HepG2 (cell line): ENCODE results near the gene ING5. TPM values are rescaled to one million over a fixed set of nuclear protein-coding genes. Genes with fewer than 3 reads are reported as not detected.

ENCODE experiments used
- FOXP4 ChIP-seq: sonication (generic); formaldehyde crosslinking; IDR thresholded peaks from 2 replicates; pipeline ENCODE4 v1.4.0; 2020; ENCODE audit warnings: missing genetic modification reagents
- GATAD1 ChIP-seq: IDR thresholded peaks from 2 replicates; pipeline ENCODE4 v1.6.1; 2016; ENCODE audit warnings: missing genetic modification reagents, missing compliant biosample characterization
- KDM1A ChIP-seq: IDR thresholded peaks from 2 replicates; pipeline ENCODE4 v1.6.1; 2016; ENCODE audit warnings: missing compliant biosample characterization
- NCOA2 ChIP-seq: sonication (generic); formaldehyde crosslinking; IDR thresholded peaks from 2 replicates; pipeline ENCODE4 v1.8.0; 2022; ENCODE audit warnings: inconsistent platforms
- PHF8 ChIP-seq: sonication (generic); formaldehyde crosslinking; IDR thresholded peaks from 2 replicates; pipeline ENCODE4 v1.5.0; 2020; ENCODE audit warnings: missing genetic modification reagents
- SCMH1 ChIP-seq: sonication (generic); formaldehyde crosslinking; IDR thresholded peaks from 2 replicates; pipeline ENCODE4 v1.9.0; 2021; ENCODE audit warnings: missing genetic modification reagents, mild to moderate bottlenecking, borderline replicate concordance
- TEAD3 ChIP-seq: optimal IDR thresholded peaks from 2 replicates; pipeline ENCODE3; 2016; ENCODE audit warnings: borderline replicate concordance
- ZBTB20 ChIP-seq: sonication (generic); formaldehyde crosslinking; IDR thresholded peaks from 2 replicates; pipeline ENCODE4 v1.8.1; 2023; ENCODE audit warnings: missing genetic modification reagents, low read depth, mild to moderate bottlenecking, borderline replicate concordance
- ZNF143 ChIP-seq: sonication (generic); formaldehyde crosslinking; IDR thresholded peaks from 2 replicates; pipeline ENCODE4 v1.4.0; 2020; ENCODE audit warnings: missing genetic modification reagents
- ZNF160 ChIP-seq: sonication (generic); formaldehyde crosslinking; IDR thresholded peaks from 2 replicates; pipeline ENCODE4 v1.8.0; 2022; ENCODE audit warnings: mild to moderate bottlenecking, inconsistent platforms, missing genetic modification reagents
- ZNF280B ChIP-seq: sonication (generic); formaldehyde crosslinking; IDR thresholded peaks from 2 replicates; pipeline ENCODE4 v1.5.0; 2020; ENCODE audit warnings: missing genetic modification reagents, mild to moderate bottlenecking, borderline replicate concordance
- ZNF44 ChIP-seq: sonication (generic); formaldehyde crosslinking; IDR thresholded peaks from 2 replicates; pipeline ENCODE4 v1.5.1; 2020; ENCODE audit warnings: mild to moderate bottlenecking, missing genetic modification reagents
- ZNF550 ChIP-seq: sonication (generic); formaldehyde crosslinking; IDR thresholded peaks from 2 replicates; pipeline ENCODE4 v1.4.0; 2020; ENCODE audit warnings: mild to moderate bottlenecking, missing genetic modification reagents, borderline replicate concordance
- ZNF652 ChIP-seq: IDR thresholded peaks from 2 replicates; pipeline ENCODE4 v1.6.1; 2016; ENCODE audit warnings: low read depth, borderline replicate concordance
- ZNF687 ChIP-seq: sonication (generic); formaldehyde crosslinking; IDR thresholded peaks from 2 replicates; pipeline ENCODE4 v1.5.1; 2020; ENCODE audit warnings: mild to moderate bottlenecking, missing genetic modification reagents, moderate library complexity
- ZNF710 ChIP-seq: sonication (generic); formaldehyde crosslinking; IDR thresholded peaks from 2 replicates; pipeline ENCODE4 v1.5.0; 2020; ENCODE audit warnings: mild to moderate bottlenecking, missing genetic modification reagents, borderline replicate concordance
- ZNF83 ChIP-seq: sonication (generic); formaldehyde crosslinking; IDR thresholded peaks from 2 replicates; pipeline ENCODE4 v1.4.0; 2020; ENCODE audit warnings: missing genetic modification reagents, mild to moderate bottlenecking, borderline replicate concordance
- ZNF883 ChIP-seq: sonication (generic); formaldehyde crosslinking; IDR thresholded peaks from 2 replicates; pipeline ENCODE4 v1.5.1; 2020; ENCODE audit warnings: mild to moderate bottlenecking, missing genetic modification reagents; ENCODE audit errors: not compliant biosample characterization
- ZSCAN29 ChIP-seq: sonication (generic); formaldehyde crosslinking; conservative IDR thresholded peaks from 2 replicates; pipeline ENCODE4 v1.4.0; 2020; ENCODE audit warnings: mild to moderate bottlenecking, missing genetic modification reagents
- ZUFSP ChIP-seq: sonication (generic); formaldehyde crosslinking; IDR thresholded peaks from 2 replicates; pipeline ENCODE4 v1.9.0; 2021; ENCODE audit warnings: missing genetic modification reagents, mild to moderate bottlenecking, borderline replicate concordance
- polyA plus RNA-seq, 8 experiments: library from polyadenylated mRNA; depleted of rRNA in 3 of 8; stranded (reverse) in 7 of 8; unstranded in 1 of 8; fragments of >200 nt; fragmentation: Illumina TruSeq in 4 of 8; extraction: Trizol in 4 of 8; gene quantifications; 2 replicates each; pipeline versions ENCODE4 v1.2.1 to v1.2.3, GENCODE V29; 2011 to 2016; ENCODE audit warnings: low read depth in 4 of 8, missing spikeins in 1 of 8, mixed read lengths in 1 of 8; ENCODE audit not compliant: insufficient read depth in 1 of 8
- total RNA-seq, 5 experiments: library from RNA; depleted of rRNA; stranded (reverse); fragments of >200 nt; fragmentation: Illumina TruSeq; extraction: Trizol; gene quantifications; 2 replicates each; pipeline ENCODE4 v1.2.3, GENCODE V29; 2016; ENCODE audit warnings: low read depth in 1 of 5

ING5 gene
- total and polyA plus RNA-seq, 2 of the 13 experiments (the other 11 are each of a cell fraction or from before 2014, with no cell fraction given), result 61.9 to 71.9 TPM

- TF ChIP-seq ZNF687 (CRISPR knock-in tag) (no peak; the same call in 1 of the 2 replicates), ZNF160 (CRISPR knock-in tag) (no peak), ZNF44 (no peak), ZSCAN29 (no peak), KDM1A (CRISPR knock-in tag) (no peak), ZNF550 (CRISPR knock-in tag) (no peak), ZUFSP (CRISPR knock-in tag) (no peak), TEAD3 (peak; percentile 14), ZNF652 (no peak), SCMH1 (CRISPR knock-in tag) (no peak), ZNF883 (no peak), PHF8 (peak; percentile 72), ZNF710 (no peak), ZNF143 (CRISPR knock-in tag) (no peak), FOXP4 (no peak), NCOA2 (no peak), ZNF280B (CRISPR knock-in tag) (no peak), GATAD1 (CRISPR knock-in tag) (no peak), ZNF83 (CRISPR knock-in tag) (no peak), ZBTB20 (CRISPR knock-in tag) (no peak)
These were observed 32.3 kb downstream of the ING5 start (continued) for GRCh38 chr2:241734208-241734466.
